Measurements from ENCODE around the gene DLGAP1.

The DLGAP1 gene

DNA sequence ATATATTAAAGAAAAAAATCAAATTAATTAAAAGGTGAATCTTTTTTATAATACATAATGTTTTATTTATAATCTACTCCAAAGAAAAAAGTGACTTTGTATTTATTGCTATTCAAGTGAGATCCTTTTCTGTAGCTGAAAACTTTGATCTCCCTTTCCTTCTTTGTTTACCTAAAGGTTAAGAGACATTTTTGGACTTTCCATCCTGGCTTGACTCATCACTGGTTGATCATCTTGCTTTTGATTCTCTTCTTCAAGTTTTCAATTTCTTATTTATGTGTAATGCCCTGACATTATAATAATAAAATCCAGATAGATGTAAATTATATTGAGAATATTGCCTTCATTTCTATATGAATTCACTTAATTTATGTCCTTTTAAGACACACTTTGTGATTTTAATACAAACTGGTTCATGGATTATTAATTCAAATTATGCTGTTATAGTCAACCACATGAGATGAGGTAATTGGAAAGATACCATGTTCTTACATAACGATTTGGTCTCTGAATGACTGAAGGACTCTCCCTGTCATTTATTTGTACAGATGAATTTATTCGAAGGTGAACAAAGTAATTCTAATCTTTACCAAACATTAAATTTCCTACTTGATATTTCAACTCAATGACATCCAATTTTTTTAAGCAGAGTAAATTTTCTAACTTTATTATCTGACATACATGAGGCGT lies 820.7 kb downstream of the DLGAP1 start:
- ATAC-seq (ENCODE audit: low read depth) (no peak), DNase-seq (ENCODE audit: low spot score) (no peak)
- no peaks in the 10 kb centered on the region for H3K27me3 ChIP-seq (ENCODE audit: insufficient read depth, poor library complexity, severe bottlenecking)
- H3K36me3 ChIP-seq (ENCODE audit: low read depth) = no peaks in the 10 kb centered on the region
- H3K4me3 ChIP-seq (ENCODE audit: severe bottlenecking) = no peak overlapping the region
- H3K4me1 ChIP-seq (ENCODE audit: insufficient read depth, poor library complexity, severe bottlenecking) = no peaks in the 10 kb centered on the region
- no peaks in the 10 kb centered on the region for H3K9me3 ChIP-seq (ENCODE audit: severe bottlenecking)
- H3K27ac ChIP-seq (ENCODE audit: poor library complexity, severe bottlenecking) = no peak overlapping the region
- TF ChIP-seq, protein P1, sequence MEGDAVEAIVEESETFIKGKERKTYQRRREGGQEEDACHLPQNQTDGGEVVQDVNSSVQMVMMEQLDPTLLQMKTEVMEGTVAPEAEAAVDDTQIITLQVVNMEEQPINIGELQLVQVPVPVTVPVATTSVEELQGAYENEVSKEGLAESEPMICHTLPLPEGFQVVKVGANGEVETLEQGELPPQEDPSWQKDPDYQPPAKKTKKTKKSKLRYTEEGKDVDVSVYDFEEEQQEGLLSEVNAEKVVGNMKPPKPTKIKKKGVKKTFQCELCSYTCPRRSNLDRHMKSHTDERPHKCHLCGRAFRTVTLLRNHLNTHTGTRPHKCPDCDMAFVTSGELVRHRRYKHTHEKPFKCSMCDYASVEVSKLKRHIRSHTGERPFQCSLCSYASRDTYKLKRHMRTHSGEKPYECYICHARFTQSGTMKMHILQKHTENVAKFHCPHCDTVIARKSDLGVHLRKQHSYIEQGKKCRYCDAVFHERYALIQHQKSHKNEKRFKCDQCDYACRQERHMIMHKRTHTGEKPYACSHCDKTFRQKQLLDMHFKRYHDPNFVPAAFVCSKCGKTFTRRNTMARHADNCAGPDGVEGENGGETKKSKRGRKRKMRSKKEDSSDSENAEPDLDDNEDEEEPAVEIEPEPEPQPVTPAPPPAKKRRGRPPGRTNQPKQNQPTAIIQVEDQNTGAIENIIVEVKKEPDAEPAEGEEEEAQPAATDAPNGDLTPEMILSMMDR (IDR thresholded peaks at IDR 0.05; ENCODE audit: poor library complexity, severe bottlenecking) = no peak

DNA sequence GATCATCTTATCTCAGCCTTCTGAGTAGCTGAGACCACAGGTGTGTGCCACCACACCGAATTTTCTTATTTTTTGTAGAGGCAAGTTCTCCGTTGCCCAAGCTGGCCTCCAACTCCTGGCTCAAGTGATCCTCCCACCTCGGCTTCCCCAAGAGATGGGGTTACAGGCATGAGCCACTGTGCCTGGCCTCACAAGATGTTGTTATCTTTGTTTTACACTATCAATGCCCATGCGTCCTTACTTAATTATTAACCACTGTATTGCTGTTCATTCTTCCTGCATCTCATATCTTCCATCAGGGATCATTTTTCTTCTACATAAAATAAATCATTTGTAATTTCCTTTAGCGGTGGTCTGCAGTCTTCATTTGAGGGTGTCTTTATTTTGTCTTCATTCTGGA lies 823.2 kb downstream of the DLGAP1 start:
- no peak for ATAC-seq (ENCODE audit: low read depth)
- H3K27ac ChIP-seq (ENCODE audit: poor library complexity, severe bottlenecking) = no peak overlapping the region
- TF ChIP-seq, protein P1 (IDR thresholded peaks at IDR 0.05; ENCODE audit: poor library complexity, severe bottlenecking) = no peak
- H3K4me1 ChIP-seq (ENCODE audit: insufficient read depth, poor library complexity, severe bottlenecking) = peaks cover under 1% of the 10 kb centered on the region
- H3K36me3 ChIP-seq (ENCODE audit: low read depth) = no peaks in the 10 kb centered on the region
- H3K9me3 ChIP-seq (ENCODE audit: severe bottlenecking) = no peaks in the 10 kb centered on the region
- no peaks in the 10 kb centered on the region for H3K27me3 ChIP-seq (ENCODE audit: insufficient read depth, poor library complexity, severe bottlenecking)
- H3K4me3 ChIP-seq (ENCODE audit: severe bottlenecking) = no peak overlapping the region
- DNase-seq (ENCODE audit: low spot score) = no peak

DNA sequence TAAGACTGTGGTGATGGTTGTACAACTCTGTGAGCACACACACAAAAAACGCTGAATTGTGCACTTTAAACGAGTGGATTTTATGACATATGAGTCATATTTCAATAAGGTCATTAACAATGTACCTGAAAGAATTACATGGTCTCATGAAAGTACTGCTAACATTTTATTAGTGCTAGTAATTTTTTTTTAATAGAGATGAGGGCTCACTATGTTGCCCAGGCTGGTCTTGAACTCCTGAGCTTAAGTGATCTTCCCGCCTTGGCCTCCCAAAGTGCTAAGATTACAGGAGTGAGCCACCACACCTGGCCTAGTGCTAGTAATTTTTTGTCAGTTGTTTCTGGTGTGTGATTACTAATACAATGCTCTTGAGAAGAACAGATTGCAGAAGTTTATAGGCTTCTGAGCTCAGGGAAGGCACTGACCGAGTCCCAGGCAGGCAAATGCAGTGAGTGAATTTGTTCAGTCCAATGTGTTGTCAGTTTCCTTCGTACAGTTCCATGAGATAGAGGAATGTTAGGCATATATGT lies 828.1 kb downstream of the DLGAP1 start:
- Histone ChIP-seq H3K36me3 (ENCODE audit: low read depth) (no peaks in the 10 kb centered on the region), H3K9me3 (ENCODE audit: severe bottlenecking) (no peaks in the 10 kb centered on the region), H3K27ac (ENCODE audit: poor library complexity, severe bottlenecking) (peak overlapping the region; percentile 99), H3K27me3 (ENCODE audit: insufficient read depth, poor library complexity, severe bottlenecking) (no peaks in the 10 kb centered on the region), H3K4me1 (ENCODE audit: insufficient read depth, poor library complexity, severe bottlenecking) (peaks cover 48% of the 10 kb centered on the region), H3K4me3 (ENCODE audit: severe bottlenecking) (no peak overlapping the region)
- no peak for ATAC-seq (ENCODE audit: low read depth)
- TF ChIP-seq, protein P1 (IDR thresholded peaks at IDR 0.05; ENCODE audit: poor library complexity, severe bottlenecking) = no peak
- DNase-seq (ENCODE audit: low spot score) = no peak

DNA sequence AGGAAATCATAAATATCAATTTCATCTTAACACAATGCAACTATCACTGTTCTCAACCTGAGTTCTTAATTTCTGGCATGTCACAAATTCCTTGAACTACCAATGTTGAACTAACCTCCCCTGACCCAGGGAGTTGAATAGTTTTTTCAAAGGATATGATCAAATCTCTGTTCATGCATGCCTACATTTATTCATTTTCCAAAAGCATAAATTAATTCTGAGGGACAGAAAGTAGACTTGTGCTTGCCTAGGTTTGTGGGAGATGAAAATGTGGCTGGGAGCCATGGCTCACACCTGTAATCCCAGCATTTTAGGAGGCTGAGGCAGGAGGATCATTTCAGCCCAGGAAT lies 829.4 kb downstream of the DLGAP1 start:
- ATAC-seq (ENCODE audit: low read depth) = no peak
- no peak for DNase-seq (ENCODE audit: low spot score)
- TF ChIP-seq, protein P1 (IDR thresholded peaks at IDR 0.05; ENCODE audit: poor library complexity, severe bottlenecking) = no peak
- Histone ChIP-seq H3K27ac (ENCODE audit: poor library complexity, severe bottlenecking) (peak overlapping the region; percentile 99), H3K36me3 (ENCODE audit: low read depth) (no peaks in the 10 kb centered on the region), H3K9me3 (ENCODE audit: severe bottlenecking) (no peaks in the 10 kb centered on the region), H3K4me3 (ENCODE audit: severe bottlenecking) (no peak overlapping the region), H3K27me3 (ENCODE audit: insufficient read depth, poor library complexity, severe bottlenecking) (no peaks in the 10 kb centered on the region), H3K4me1 (ENCODE audit: insufficient read depth, poor library complexity, severe bottlenecking) (peaks cover 48% of the 10 kb centered on the region)

All from RWPE2 (cell line).